ENCODE data around the gene CARD6.

DNA sequence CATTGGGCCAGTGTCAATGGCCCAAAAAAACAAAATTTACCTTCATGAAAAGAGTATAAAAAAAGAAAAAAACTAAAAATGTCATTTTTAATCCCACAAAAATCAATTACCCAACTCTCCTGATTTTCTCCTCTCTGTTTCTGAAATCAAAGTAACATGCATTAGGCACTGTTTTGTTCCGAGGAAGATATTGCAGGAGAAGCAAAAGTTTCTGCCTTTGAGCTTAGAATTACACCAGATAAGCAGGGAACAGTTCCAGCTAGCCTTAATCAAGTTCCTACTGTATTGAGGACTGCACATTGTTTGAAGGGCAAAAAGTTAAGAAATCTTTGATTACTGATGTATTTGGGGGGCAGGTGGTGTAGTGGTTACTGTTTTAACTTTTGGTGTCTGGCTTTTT is 41.9 kb upstream of the CARD6 start:
- TF ChIP-seq TAF1 (IDR thresholded peaks at IDR 0.05; ENCODE audit: low read depth), result no peak
- TF ChIP-seq EP300 (IDR thresholded peaks at IDR 0.05; ENCODE audit: borderline replicate concordance), result no peak
- TF ChIP-seq, protein P1, sequence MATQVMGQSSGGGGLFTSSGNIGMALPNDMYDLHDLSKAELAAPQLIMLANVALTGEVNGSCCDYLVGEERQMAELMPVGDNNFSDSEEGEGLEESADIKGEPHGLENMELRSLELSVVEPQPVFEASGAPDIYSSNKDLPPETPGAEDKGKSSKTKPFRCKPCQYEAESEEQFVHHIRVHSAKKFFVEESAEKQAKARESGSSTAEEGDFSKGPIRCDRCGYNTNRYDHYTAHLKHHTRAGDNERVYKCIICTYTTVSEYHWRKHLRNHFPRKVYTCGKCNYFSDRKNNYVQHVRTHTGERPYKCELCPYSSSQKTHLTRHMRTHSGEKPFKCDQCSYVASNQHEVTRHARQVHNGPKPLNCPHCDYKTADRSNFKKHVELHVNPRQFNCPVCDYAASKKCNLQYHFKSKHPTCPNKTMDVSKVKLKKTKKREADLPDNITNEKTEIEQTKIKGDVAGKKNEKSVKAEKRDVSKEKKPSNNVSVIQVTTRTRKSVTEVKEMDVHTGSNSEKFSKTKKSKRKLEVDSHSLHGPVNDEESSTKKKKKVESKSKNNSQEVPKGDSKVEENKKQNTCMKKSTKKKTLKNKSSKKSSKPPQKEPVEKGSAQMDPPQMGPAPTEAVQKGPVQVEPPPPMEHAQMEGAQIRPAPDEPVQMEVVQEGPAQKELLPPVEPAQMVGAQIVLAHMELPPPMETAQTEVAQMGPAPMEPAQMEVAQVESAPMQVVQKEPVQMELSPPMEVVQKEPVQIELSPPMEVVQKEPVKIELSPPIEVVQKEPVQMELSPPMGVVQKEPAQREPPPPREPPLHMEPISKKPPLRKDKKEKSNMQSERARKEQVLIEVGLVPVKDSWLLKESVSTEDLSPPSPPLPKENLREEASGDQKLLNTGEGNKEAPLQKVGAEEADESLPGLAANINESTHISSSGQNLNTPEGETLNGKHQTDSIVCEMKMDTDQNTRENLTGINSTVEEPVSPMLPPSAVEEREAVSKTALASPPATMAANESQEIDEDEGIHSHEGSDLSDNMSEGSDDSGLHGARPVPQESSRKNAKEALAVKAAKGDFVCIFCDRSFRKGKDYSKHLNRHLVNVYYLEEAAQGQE (IDR thresholded peaks at IDR 0.05; ENCODE audit: low read depth), result no peak
- no peak for TF ChIP-seq RAD21 (IDR thresholded peaks at IDR 0.05; ENCODE audit: low read depth)
- TF ChIP-seq, protein P2, sequence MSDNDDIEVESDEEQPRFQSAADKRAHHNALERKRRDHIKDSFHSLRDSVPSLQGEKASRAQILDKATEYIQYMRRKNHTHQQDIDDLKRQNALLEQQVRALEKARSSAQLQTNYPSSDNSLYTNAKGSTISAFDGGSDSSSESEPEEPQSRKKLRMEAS (IDR thresholded peaks at IDR 0.05), result no peak
- TF ChIP-seq NFIC (IDR thresholded peaks at IDR 0.05), result no peak
- no peak for TF ChIP-seq YY1 (IDR thresholded peaks at IDR 0.05; ENCODE audit: low read depth)
